ENCODE measurements around the gene RASL10A. TPM values are rescaled to one million over a fixed set of nuclear protein-coding genes. Genes with fewer than 3 reads are reported as not detected.

RASL10A gene
- total RNA-seq, 3 donors from 2014 or later = 2.7 to 4.7 (median 4.3) TPM

DNA sequence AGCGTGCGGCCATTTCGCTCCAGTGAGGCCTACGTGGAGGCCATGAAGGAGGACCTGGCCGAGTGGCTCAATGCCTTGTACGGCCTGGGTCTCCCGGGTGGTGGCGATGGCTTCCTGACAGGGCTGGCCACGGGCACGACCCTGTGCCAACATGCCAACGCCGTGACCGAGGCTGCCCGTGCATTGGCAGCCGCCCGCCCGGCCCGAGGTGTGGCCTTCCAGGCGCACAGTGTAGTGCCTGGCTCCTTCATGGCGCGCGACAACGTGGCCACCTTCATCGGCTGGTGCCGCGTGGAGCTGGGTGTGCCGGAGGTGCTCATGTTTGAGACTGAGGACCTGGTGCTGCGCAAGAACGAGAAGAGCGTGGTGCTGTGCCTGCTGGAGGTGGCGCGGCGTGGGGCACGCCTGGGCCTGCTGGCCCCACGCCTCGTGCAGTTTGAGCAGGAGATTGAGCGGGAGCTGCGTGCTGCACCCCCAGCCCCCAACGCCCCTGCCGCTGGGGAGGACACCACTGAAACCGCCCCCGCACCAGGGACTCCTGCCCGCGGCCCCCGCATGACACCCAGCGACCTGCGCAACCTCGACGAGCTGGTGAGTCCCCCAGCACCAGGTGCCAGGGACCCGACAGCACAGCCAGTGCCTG, 7.2 kb downstream of the RASL10A start:
- Histone ChIP-seq H3K27ac (peak overlapping the region; percentile 89 to 93), H3K4me1 (peaks cover 24 to 27% of the 10 kb centered on the region in 2 donors), H3K4me3 (peak overlapping the region; percentile 74 to 93 (median 88)), H3K9me3 (no peaks in the 10 kb centered on the region), H3K27me3 (peaks cover 0 to 1% of the 10 kb centered on the region in 2 donors), H3K36me3 (no peaks in the 10 kb centered on the region)
- DNase-seq (ENCODE audit: low spot score in 2 of 2) = no peak
- intact Hi-C loops (cut with DNase I; ENCODE audit: low total_unique reads) = no loop called here
- TF ChIP-seq POLR2A (IDR thresholded peaks at IDR 0.05) (no peak), POLR2AphosphoS5 (IDR thresholded peaks at IDR 0.05) (no peak)
- TF ChIP-seq, protein P1, sequence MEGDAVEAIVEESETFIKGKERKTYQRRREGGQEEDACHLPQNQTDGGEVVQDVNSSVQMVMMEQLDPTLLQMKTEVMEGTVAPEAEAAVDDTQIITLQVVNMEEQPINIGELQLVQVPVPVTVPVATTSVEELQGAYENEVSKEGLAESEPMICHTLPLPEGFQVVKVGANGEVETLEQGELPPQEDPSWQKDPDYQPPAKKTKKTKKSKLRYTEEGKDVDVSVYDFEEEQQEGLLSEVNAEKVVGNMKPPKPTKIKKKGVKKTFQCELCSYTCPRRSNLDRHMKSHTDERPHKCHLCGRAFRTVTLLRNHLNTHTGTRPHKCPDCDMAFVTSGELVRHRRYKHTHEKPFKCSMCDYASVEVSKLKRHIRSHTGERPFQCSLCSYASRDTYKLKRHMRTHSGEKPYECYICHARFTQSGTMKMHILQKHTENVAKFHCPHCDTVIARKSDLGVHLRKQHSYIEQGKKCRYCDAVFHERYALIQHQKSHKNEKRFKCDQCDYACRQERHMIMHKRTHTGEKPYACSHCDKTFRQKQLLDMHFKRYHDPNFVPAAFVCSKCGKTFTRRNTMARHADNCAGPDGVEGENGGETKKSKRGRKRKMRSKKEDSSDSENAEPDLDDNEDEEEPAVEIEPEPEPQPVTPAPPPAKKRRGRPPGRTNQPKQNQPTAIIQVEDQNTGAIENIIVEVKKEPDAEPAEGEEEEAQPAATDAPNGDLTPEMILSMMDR (IDR thresholded peaks at IDR 0.05) = no peak

DNA sequence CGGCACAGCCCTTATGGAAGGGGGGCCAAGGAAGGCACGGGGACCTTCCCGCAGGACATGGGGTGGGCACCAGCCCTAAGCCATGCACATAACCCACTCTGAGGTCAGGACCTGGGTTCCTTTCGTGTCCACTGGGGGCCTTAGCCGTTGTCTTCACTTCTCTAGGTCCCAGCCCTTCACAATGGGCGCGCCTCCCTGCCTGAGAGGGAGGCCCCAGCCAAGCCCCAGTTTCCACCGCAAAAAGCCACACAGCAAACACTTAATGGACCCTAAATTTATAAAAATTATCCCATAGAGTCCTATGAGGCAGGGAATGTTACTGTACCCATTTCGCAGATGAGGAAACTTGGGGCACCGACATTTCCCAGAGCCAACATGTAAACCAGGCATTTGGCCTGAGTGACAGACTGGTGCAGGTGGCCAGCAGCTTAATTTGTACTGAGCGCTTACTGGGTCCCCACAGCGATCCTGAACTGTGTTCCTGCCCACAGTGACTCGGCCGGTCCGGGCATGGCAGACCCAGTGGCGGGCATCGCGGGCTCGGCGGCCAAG, 7.8 kb downstream of the RASL10A start:
- Histone ChIP-seq H3K4me3 (peak overlapping the region; percentile 74 to 93 (median 88)), H3K9me3 (no peaks in the 10 kb centered on the region), H3K27me3 (no peaks in the 10 kb centered on the region), H3K27ac (peak overlapping the region; percentile 89 to 93), H3K4me1 (peaks cover 27 to 32% of the 10 kb centered on the region in 2 donors), H3K36me3 (no peaks in the 10 kb centered on the region)
- TF ChIP-seq, protein P1 (IDR thresholded peaks at IDR 0.05) = no peak
- TF ChIP-seq POLR2AphosphoS5 (IDR thresholded peaks at IDR 0.05) = no peak
- no peak for TF ChIP-seq POLR2A (IDR thresholded peaks at IDR 0.05)
- intact Hi-C loops (cut with DNase I; ENCODE audit: low total_unique reads) = no loop called here
- no peak for DNase-seq (ENCODE audit: low spot score in 2 of 2)

DNA sequence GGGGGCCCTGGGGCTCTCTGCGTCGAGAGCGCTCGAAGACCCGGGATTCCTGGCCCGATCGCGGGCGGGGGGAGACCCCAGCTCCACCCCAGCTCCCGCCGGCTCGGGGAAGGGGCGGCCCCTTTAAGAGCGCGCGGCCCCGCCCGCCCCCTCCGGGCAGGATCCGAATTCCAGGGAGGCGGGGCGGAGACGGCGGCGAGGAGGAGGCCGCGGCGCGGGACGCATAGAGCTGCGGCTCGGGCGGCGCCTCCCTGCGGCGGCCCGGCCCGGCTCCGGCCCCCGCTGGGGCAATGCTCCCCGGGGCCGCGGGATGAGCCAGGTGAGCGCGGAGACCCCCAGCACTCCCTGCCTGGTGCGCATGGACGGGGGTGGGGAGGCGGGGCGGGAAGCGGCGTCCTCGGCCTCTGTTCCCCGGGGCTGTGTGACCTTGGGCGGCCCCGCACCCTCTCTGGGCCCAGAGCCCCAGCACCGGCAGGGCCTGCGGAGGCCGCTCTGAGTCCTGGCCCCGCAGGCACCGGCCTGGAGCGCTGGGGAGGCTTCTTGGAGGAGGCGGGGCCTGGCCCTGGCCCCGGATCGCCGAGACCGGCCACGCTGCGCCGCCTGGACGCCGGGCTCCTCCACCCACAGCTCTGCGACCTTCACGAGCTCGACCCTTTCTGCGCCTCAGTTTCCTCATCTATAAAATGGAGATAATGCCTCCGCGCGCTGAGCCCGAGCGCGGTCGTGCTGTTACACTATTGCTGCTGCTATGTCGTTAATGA, 8.5 kb downstream of the RASL10A start:
- Histone ChIP-seq H3K9me3 (no peaks in the 10 kb centered on the region), H3K27ac (peak overlapping the region; percentile 89 to 93), H3K27me3 (no peaks in the 10 kb centered on the region), H3K4me3 (peak overlapping the region; percentile 74 to 93 (median 88)), H3K4me1 (peaks cover 27 to 32% of the 10 kb centered on the region in 2 donors), H3K36me3 (no peaks in the 10 kb centered on the region)
- intact Hi-C loops (cut with DNase I; ENCODE audit: low total_unique reads) = no loop called here
- DNase-seq (ENCODE audit: low spot score in 2 of 2) = peak; percentile 67 to 83
- TF ChIP-seq POLR2AphosphoS5 (IDR thresholded peaks at IDR 0.05) (no peak), POLR2A (IDR thresholded peaks at IDR 0.05) (no peak)
- TF ChIP-seq, protein P1 (IDR thresholded peaks at IDR 0.05) = no peak

DNA sequence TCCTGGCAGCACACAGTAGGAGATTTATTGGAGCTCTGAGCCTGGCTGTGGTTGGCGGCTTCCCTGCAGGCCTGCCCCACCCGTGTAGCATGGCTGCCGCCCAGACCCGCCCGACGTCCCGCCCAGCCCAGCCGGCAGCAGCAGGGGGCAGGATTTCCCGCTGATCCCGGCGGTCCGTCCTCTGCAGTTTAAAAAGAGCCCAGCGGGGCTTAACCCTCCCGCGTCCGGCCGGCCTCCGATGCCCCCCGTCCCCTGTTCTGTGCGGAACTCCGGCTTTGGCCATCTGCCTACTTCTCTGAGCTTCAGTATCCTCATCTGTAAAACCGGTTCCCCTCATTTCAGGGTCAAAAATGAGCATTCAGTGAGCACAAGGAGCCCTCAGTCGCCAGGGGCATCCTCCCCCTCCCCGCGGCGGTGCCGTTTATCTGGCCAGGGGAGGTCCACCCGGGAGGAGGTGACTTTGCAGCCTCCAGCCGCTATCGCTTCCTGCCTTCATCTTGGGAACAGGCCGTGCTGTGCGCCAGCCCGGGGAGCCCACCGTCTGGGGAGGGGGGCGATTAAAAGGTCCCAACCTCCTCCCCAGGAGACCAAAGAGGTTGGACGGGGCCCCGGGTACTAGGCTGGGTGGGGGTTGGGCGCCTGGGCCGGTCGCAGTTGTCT, 9.2 kb downstream of the RASL10A start, which contains the start of gene GAS2L1:
Gene GAS2L1, plus strand, starts transcription at position 476 of the 660 bp plus-strand sequence. CDS start 1,456 bp downstream, outside the sequence.
- intact Hi-C loops (cut with DNase I; ENCODE audit: low total_unique reads) = no loop called here
- Histone ChIP-seq H3K9me3 (no peaks in the 10 kb centered on the region), H3K4me1 (peaks cover 26 to 27% of the 10 kb centered on the region in 2 donors), H3K27me3 (no peaks in the 10 kb centered on the region), H3K27ac (peak within 1 kb of the TSS; percentile 89 to 93), H3K36me3 (no peaks in the 10 kb centered on the region), H3K4me3 (peak within 1 kb of the TSS; percentile 74 to 93 (median 88))
- TF ChIP-seq, protein P1 (IDR thresholded peaks at IDR 0.05) = peak in 2 of 3 donors; percentile 67 to 69
- TF ChIP-seq POLR2AphosphoS5 (IDR thresholded peaks at IDR 0.05) (peak in 2 of 3 donors; percentile 7 to 9), POLR2A (IDR thresholded peaks at IDR 0.05) (no peak)
- DNase-seq (ENCODE audit: low spot score in 2 of 2) = peak; percentile 60 to 86
